Measurements from ENCODE around the gene TPM3.

The TPM3 gene

DNA sequence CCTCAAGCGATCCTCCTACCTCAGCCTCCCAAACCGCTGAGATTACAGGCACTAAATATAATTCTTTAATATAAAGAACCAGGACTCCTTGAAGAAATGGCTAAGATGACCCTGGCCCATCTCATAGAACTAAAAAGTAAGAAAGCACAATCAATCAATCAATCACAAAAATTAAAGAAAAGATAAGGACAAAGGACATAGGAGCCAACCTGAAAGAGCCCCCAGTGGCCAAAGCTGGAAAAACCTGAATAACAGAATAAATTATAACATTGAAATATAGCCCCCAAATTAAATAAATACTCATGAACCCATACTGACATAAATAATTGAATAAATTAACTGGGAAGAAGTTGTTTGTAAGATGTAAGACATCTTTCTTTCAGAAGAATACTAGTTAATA lies 45.9 kb downstream of the TPM3 start:
- no peak overlapping the region for H3K4me2 ChIP-seq (ENCODE audit: low read length)
- H3K9me3 ChIP-seq (ENCODE audit: control insufficient read depth, low read length), result no peaks in the 10 kb centered on the region
- H3K36me3 ChIP-seq (ENCODE audit: control insufficient read depth, insufficient read depth, low read length), result no peaks in the 10 kb centered on the region
- H3K79me2 ChIP-seq, result no peaks in the 10 kb centered on the region
- no peak overlapping the region for H3K9ac ChIP-seq
- no peak overlapping the region for H2AFZ ChIP-seq
- no peak overlapping the region for H3K4me3 ChIP-seq (ENCODE audit: low read depth, low read length)
- H3K4me1 ChIP-seq, result no peaks in the 10 kb centered on the region
- TF ChIP-seq, protein P1, sequence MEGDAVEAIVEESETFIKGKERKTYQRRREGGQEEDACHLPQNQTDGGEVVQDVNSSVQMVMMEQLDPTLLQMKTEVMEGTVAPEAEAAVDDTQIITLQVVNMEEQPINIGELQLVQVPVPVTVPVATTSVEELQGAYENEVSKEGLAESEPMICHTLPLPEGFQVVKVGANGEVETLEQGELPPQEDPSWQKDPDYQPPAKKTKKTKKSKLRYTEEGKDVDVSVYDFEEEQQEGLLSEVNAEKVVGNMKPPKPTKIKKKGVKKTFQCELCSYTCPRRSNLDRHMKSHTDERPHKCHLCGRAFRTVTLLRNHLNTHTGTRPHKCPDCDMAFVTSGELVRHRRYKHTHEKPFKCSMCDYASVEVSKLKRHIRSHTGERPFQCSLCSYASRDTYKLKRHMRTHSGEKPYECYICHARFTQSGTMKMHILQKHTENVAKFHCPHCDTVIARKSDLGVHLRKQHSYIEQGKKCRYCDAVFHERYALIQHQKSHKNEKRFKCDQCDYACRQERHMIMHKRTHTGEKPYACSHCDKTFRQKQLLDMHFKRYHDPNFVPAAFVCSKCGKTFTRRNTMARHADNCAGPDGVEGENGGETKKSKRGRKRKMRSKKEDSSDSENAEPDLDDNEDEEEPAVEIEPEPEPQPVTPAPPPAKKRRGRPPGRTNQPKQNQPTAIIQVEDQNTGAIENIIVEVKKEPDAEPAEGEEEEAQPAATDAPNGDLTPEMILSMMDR (IDR thresholded peaks at IDR 0.05), result no peak
- H3K27ac ChIP-seq, result no peak overlapping the region
- no peaks in the 10 kb centered on the region for H3K27me3 ChIP-seq (ENCODE audit: control insufficient read depth, insufficient read depth, low read length)

DNA sequence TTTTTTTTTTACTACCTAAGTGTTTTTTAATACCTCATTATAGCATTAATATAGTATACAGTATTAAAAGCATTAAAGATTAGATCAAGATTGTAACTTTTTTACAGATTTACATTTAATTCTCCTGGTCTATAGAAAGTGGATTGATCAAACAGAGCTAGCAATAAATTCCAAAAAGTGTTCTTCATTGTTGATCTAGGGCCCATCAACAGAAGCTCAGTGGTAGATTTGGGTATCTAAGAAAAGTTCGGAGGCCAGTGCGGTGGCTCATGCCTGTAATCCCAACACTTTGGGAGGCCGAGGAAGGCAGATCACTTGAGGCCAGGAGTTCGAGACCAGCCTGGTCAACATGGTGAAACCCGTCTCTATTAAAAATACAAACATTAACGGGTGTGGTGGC lies 49.5 kb downstream of the TPM3 start:
- Histone ChIP-seq H3K4me1 (no peaks in the 10 kb centered on the region), H3K9me3 (ENCODE audit: control insufficient read depth, low read length) (no peaks in the 10 kb centered on the region), H3K79me2 (no peaks in the 10 kb centered on the region), H3K4me3 (ENCODE audit: low read depth, low read length) (no peak overlapping the region), H3K36me3 (ENCODE audit: control insufficient read depth, insufficient read depth, low read length) (no peaks in the 10 kb centered on the region), H3K27me3 (ENCODE audit: control insufficient read depth, insufficient read depth, low read length) (no peaks in the 10 kb centered on the region), H3K27ac (no peak overlapping the region), H3K9ac (no peak overlapping the region), H2AFZ (no peak overlapping the region), H3K4me2 (ENCODE audit: low read length) (no peak overlapping the region)
- TF ChIP-seq, protein P1 (IDR thresholded peaks at IDR 0.05), result no peak

DNA sequence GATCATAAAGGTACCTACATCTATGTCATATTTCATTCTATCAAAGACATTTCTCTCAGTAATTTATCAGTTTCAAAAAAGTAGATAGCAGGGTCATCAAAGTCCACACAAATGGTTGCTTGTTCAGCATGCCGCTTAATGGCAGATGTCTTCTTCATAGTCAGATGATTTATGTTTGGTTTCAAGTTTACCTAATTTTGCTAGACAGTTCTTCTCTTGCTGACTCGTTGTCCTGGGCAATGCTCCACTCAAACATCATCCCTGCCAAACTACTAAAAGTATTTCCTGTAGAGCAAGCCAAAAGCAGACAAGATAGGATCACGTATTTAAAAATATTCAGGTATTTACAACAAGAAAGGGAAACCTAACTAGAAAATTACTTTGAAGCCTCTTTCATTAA lies 50.7 kb downstream of the TPM3 start:
- no peaks in the 10 kb centered on the region for H3K9me3 ChIP-seq (ENCODE audit: control insufficient read depth, low read length)
- no peak overlapping the region for H3K27ac ChIP-seq
- no peaks in the 10 kb centered on the region for H3K27me3 ChIP-seq (ENCODE audit: control insufficient read depth, insufficient read depth, low read length)
- no peaks in the 10 kb centered on the region for H3K36me3 ChIP-seq (ENCODE audit: control insufficient read depth, insufficient read depth, low read length)
- TF ChIP-seq, protein P1 (IDR thresholded peaks at IDR 0.05), result no peak
- H3K4me2 ChIP-seq (ENCODE audit: low read length), result no peak overlapping the region
- H3K4me3 ChIP-seq (ENCODE audit: low read depth, low read length), result no peak overlapping the region
- H3K79me2 ChIP-seq, result no peaks in the 10 kb centered on the region
- no peak overlapping the region for H3K9ac ChIP-seq
- H3K4me1 ChIP-seq, result no peaks in the 10 kb centered on the region
- H2AFZ ChIP-seq, result no peak overlapping the region

DNA sequence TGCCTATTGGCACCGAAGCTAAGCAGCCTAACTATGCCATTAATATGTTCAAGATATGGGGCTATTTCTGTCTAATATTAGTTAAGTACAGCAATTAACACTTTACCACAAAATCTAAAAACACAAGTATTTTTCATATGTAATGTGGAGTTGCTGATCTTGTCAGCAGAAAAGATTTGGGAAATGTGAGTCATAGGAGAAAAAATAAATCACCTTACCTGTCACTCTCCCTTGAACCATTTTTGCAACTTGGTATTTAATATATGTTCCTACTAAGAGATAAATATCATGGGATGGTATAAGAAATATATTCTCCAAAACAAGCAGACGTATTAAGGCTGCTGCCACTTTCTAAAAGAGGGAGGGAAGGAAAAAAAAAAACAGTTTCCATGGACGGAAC lies 54.0 kb downstream of the TPM3 start:
- Histone ChIP-seq H3K36me3 (ENCODE audit: control insufficient read depth, insufficient read depth, low read length) (no peaks in the 10 kb centered on the region), H3K9me3 (ENCODE audit: control insufficient read depth, low read length) (no peaks in the 10 kb centered on the region), H3K4me1 (no peaks in the 10 kb centered on the region), H3K4me3 (ENCODE audit: low read depth, low read length) (no peak overlapping the region), H3K79me2 (no peaks in the 10 kb centered on the region), H3K4me2 (ENCODE audit: low read length) (no peak overlapping the region), H2AFZ (no peak overlapping the region), H3K27me3 (ENCODE audit: control insufficient read depth, insufficient read depth, low read length) (no peaks in the 10 kb centered on the region), H3K27ac (no peak overlapping the region), H3K9ac (no peak overlapping the region)
- TF ChIP-seq, protein P1 (IDR thresholded peaks at IDR 0.05), result no peak

DNA sequence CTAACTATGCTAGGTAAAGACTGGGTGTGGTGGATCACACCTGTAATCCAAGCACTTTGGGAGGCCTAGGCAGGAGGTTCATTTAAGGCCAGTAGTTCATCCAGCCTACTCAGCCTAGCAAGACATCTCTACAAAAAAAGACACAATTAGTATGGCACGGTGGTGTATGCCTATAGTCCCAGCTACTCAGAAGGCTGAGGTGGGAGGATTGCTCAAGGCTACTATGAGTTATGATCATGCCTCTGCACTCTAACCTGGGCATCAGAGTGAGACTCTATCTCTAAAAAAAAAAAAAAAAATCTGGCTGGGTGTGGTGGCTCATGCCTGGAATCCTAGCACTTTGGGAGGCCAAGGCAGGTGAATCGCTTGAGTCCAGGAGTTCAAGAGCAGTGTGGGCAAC lies 58.6 kb downstream of the TPM3 start:
- no peak overlapping the region for H2AFZ ChIP-seq
- H3K79me2 ChIP-seq, result no peaks in the 10 kb centered on the region
- no peak overlapping the region for H3K9ac ChIP-seq
- no peaks in the 10 kb centered on the region for H3K27me3 ChIP-seq (ENCODE audit: control insufficient read depth, insufficient read depth, low read length)
- TF ChIP-seq, protein P1 (IDR thresholded peaks at IDR 0.05), result no peak
- no peaks in the 10 kb centered on the region for H3K4me1 ChIP-seq
- no peak overlapping the region for H3K27ac ChIP-seq
- H3K36me3 ChIP-seq (ENCODE audit: control insufficient read depth, insufficient read depth, low read length), result no peaks in the 10 kb centered on the region
- no peak overlapping the region for H3K4me2 ChIP-seq (ENCODE audit: low read length)
- no peak overlapping the region for H3K4me3 ChIP-seq (ENCODE audit: low read depth, low read length)
- no peaks in the 10 kb centered on the region for H3K9me3 ChIP-seq (ENCODE audit: control insufficient read depth, low read length)
